Caco-2 (cell line): Measurements from ENCODE around the gene PRG3. TPM values are rescaled to one million over a fixed set of nuclear protein-coding genes. Genes with fewer than 3 reads are reported as not detected.

ENCODE experiments used
- BruUV-seq: library from RNA; stranded (reverse); fragments of 400-500 nt; replicated peaks from 2 replicates; lab custom pipeline; 2021; lab: Mats Ljungman, UMichigan
- CTCF ChIA-PET: fragments of 300-600 bp; sonication (Branson Sonifier 250); formaldehyde crosslinking; loops from one replicate; lab custom pipeline; 2022; ENCODE audit warnings: antibody characterized with exemption; lab: Charles Lee
- POLR2A ChIA-PET: fragments of 300-600 bp; sonication (Branson Sonifier 250); formaldehyde crosslinking; loops from one replicate; lab custom pipeline; 2022; ENCODE audit warnings: antibody characterized with exemption; lab: Charles Lee
- DNase-seq, 2 experiments: peaks; one replicate each; pipeline versions ENCODE4 v3.0.0 to v3.0.0-alpha.2; 2020 to 2022
- H3K27me3 ChIP-seq: replicated peaks from 2 replicates; pipeline ENCODE4 v1.6.0; 2011; ENCODE audit warnings: low read length; ENCODE audit not compliant: control insufficient read depth, insufficient read depth
- H3K36me3 ChIP-seq: 2 replicates; pipeline ENCODE4 v1.5.1; 2011; ENCODE audit warnings: low read length; ENCODE audit not compliant: control insufficient read depth, insufficient read depth
- H3K4me1 ChIP-seq: fragments of 250-450 bp; sonication (Bioruptor Pico); 2 replicates; pipeline ENCODE4 v1.5.1; 2020; ENCODE audit warnings: mild to moderate bottlenecking
- H3K4me3 ChIP-seq: 2 replicates; pipeline ENCODE4 v1.5.1; 2011; ENCODE audit warnings: low read depth, mild to moderate bottlenecking, control low read depth, low read length
- H3K9me3 ChIP-seq: fragments of 250-450 bp; sonication (Bioruptor Pico); 2 replicates; pipeline ENCODE4 v1.5.1; 2020; ENCODE audit warnings: mild to moderate bottlenecking, moderate library complexity
- H3K27ac Mint-ChIP-seq: one replicate; pipeline ENCODE4 v1.8.0; 2022; ENCODE audit warnings: mixed read lengths; ENCODE audit not compliant: unreplicated experiment
- H3K27me3 Mint-ChIP-seq: one replicate; pipeline ENCODE4 v1.8.0; 2022; ENCODE audit warnings: mixed read lengths; ENCODE audit not compliant: insufficient read depth, unreplicated experiment
- H3K36me3 Mint-ChIP-seq: one replicate; pipeline ENCODE4 v1.8.0; 2022; ENCODE audit warnings: mild to moderate bottlenecking, mixed read lengths; ENCODE audit not compliant: insufficient read depth, unreplicated experiment
- H3K4me1 Mint-ChIP-seq: one replicate; pipeline ENCODE4 v1.8.0; 2022; ENCODE audit warnings: low read depth, mixed read lengths; ENCODE audit not compliant: unreplicated experiment
- H3K4me3 Mint-ChIP-seq: one replicate; pipeline ENCODE4 v1.8.0; 2022; ENCODE audit warnings: mild to moderate bottlenecking, moderate library complexity, mixed read lengths; ENCODE audit not compliant: unreplicated experiment
- H3K9me3 Mint-ChIP-seq: one replicate; pipeline ENCODE4 v1.8.0; 2022; ENCODE audit warnings: mixed read lengths; ENCODE audit not compliant: unreplicated experiment
- CTCF ChIP-seq, 2 experiments: fragments of 200-600 bp in 1 of 2; IDR thresholded peaks; 1 replicate in 1 of 2; 2 replicates in 1 of 2; pipeline versions ENCODE4 v1.5.1 to v1.8.0; 2011 to 2022; ENCODE audit warnings: antibody characterized with exemption in 1 of 2, control low read depth in 1 of 2, inconsistent platforms in 1 of 2, low read depth in 1 of 2, low read length in 1 of 2, mild to moderate bottlenecking in 1 of 2, moderate library complexity in 1 of 2; ENCODE audit not compliant: insufficient read depth in 1 of 2, severe bottlenecking in 1 of 2, unreplicated experiment in 1 of 2
- intact Hi-C: fragments of 100-400 bp; cut with micrococcal nuclease; formaldehyde crosslinking; loops from one replicate; pipeline ENCODE4 v1.10.0; 2022; ENCODE audit not compliant: unreplicated experiment
- total RNA-seq: library from RNA; stranded (reverse); gene quantifications from 2 replicates; pipeline ENCODE4 v1.2.3, GENCODE V29; 2022

The PRG3 gene
- total RNA-seq, 1 experiment from 2014 or later, result not detected

- Mint-ChIP-seq H3K36me3 (no peaks in the 10 kb centered on the region), H3K4me1 (no peaks in the 10 kb centered on the region), H3K9me3 (no peaks in the 10 kb centered on the region), H3K27me3 (peaks cover 7% of the 10 kb centered on the region), H3K4me3 (no peak overlapping the region), H3K27ac (no peak overlapping the region)
- no peak overlapping the region for H3K4me3 ChIP-seq
- TF ChIP-seq CTCF (IDR thresholded peaks at IDR 0.05; ENCODE audit: insufficient read depth in 1 of 2, low read depth in 1 of 2, low read length in 1 of 2, severe bottlenecking in 1 of 2, unreplicated experiment in 1 of 2), result no peak
- intact Hi-C loops, result no loop called here
- H3K36me3 ChIP-seq, result no peaks in the 10 kb centered on the region
- DNase-seq, result no peak
- no TSS peak for BruUV-seq
- H3K9me3 ChIP-seq, result no peaks in the 10 kb centered on the region
- ChIA-PET CTCF (no interaction called here), POLR2A (no interaction called here)
- H3K27me3 ChIP-seq, result no peaks in the 10 kb centered on the region; the same call in 1 of the 2 replicates
- H3K4me1 ChIP-seq, result no peaks in the 10 kb centered on the region
These were observed 46.8 kb upstream of the PRG3 start for GRCh38 chr11:57427727-57428082.

GRCh38 chr11:57426929-57427726 is 46.2 kb upstream of the PRG3 start, which contains the start of gene SLC43A3:
TSS of gene SLC43A3 (minus strand) at chr11:57427121. CDS start at chr11:57426172, 949 bp downstream.
- H3K27me3 ChIP-seq, result no peaks in the 10 kb centered on the region; the same call in 1 of the 2 replicates
- DNase-seq, result no peak
- H3K27ac Mint-ChIP-seq, result no peak within 1 kb of the TSS

GRCh38 chr11:57426439-57426928 is 45.5 kb upstream of the PRG3 start:
- Histone ChIP-seq H3K36me3 (no peaks in the 10 kb centered on the region), H3K27me3 (no peaks in the 10 kb centered on the region; the same call in none of the 2 replicates), H3K4me1 (no peaks in the 10 kb centered on the region), H3K9me3 (no peaks in the 10 kb centered on the region), H3K4me3 (no peak overlapping the region)
- H3K4me3 Mint-ChIP-seq, result no peak overlapping the region
- BruUV-seq, result no TSS peak
- no peaks in the 10 kb centered on the region for H3K9me3 Mint-ChIP-seq
- TF ChIP-seq CTCF (IDR thresholded peaks at IDR 0.05; ENCODE audit: insufficient read depth in 1 of 2, low read depth in 1 of 2, low read length in 1 of 2, severe bottlenecking in 1 of 2, unreplicated experiment in 1 of 2), result no peak
- CTCF ChIA-PET, result no interaction called here
- POLR2A ChIA-PET, result no interaction called here
- DNase-seq, result no peak
- H3K36me3 Mint-ChIP-seq, result no peaks in the 10 kb centered on the region
- intact Hi-C loops, result no loop called here
- no peaks in the 10 kb centered on the region for H3K4me1 Mint-ChIP-seq
- H3K27ac Mint-ChIP-seq, result no peak overlapping the region
- peaks cover 7% of the 10 kb centered on the region for H3K27me3 Mint-ChIP-seq

More at GRCh38 chr11:57426929-57427726, 46.2 kb upstream of the PRG3 start, which contains the start of gene SLC43A3:
- no TSS peak for BruUV-seq
- Histone ChIP-seq H3K4me3 (no peak within 1 kb of the TSS), H3K36me3 (no peaks in the 10 kb centered on the region), H3K9me3 (no peaks in the 10 kb centered on the region), H3K4me1 (no peaks in the 10 kb centered on the region)
- TF ChIP-seq CTCF (IDR thresholded peaks at IDR 0.05; ENCODE audit: insufficient read depth in 1 of 2, low read depth in 1 of 2, low read length in 1 of 2, severe bottlenecking in 1 of 2, unreplicated experiment in 1 of 2), result no peak
- CTCF ChIA-PET, result no interaction called here
- Mint-ChIP-seq H3K36me3 (no peaks in the 10 kb centered on the region), H3K4me3 (no peak within 1 kb of the TSS), H3K4me1 (no peaks in the 10 kb centered on the region), H3K27me3 (peaks cover 7% of the 10 kb centered on the region), H3K9me3 (no peaks in the 10 kb centered on the region)
- intact Hi-C loops, result no loop called here
- POLR2A ChIA-PET, result no interaction called here
